Raji (cell line): ENCODE results near the gene ATP11A.

ENCODE experiments used
- POLR2A ChIP-seq: IDR thresholded peaks from 2 replicates; pipeline ENCODE4 v1.6.1; 2011; ENCODE audit warnings: low read depth, low read length, control low read depth; ENCODE audit not compliant: insufficient read depth

ATP11A gene

DNA sequence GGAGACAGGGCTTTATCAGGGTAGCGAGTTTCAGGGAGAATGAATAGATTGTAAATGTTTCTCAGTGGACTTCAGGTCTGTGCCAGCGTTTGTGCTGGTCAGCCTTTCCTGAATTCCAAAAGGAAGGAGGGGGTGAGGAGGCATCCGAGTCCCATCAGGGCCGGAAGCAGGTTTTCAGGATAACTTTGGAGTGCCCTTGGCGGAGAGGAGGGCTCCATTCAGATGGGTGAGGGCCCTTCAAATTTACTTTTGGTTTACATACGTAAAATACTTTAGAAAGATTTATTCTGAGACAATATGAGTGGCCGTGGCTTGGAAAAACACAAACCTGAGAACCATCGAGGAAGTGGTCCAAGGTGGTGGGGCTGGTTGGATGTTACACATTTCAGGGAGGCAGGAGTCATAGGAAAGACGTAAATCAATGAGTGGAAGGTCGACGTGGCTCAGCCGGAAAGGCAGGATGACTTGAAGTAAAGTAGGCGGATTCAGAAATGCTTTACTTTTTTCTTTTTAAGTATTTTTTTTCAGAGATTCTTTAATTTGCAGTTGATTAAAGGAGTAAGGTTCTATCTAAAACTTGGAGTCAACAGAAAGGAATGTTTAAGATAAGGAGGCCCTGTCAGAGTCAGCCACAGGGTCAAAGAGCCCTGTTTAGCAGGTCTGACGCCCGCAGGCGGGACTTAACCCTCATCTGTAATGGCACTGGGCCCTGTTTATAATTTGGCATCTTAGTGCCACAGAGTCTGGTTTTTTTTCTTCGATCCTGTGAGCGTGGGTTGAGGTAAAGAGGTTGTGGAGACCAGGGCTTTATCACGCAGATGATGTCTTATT is 32.8 kb downstream of the ATP11A start:
- no peak for TF ChIP-seq POLR2A

DNA sequence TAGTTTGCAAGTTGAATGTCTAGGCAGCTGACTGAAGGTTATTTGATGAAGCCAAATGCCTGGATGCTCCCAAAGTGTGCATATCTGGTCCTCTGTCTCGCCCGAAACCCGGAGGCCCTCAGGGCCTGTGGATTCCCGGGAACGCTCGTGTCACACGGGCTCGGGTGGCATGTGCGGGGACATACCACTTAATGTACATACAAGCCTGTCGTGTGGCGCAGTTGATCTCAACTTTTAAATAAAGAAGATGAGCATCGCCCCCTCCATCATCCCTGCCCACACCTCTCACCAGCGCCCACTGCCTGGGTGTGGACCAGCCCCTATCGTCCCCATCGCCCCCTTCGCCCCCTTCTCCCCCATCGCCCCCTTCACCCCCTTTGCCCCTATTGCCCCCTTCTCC is 33.9 kb downstream of the ATP11A start:
- no peak for TF ChIP-seq POLR2A

DNA sequence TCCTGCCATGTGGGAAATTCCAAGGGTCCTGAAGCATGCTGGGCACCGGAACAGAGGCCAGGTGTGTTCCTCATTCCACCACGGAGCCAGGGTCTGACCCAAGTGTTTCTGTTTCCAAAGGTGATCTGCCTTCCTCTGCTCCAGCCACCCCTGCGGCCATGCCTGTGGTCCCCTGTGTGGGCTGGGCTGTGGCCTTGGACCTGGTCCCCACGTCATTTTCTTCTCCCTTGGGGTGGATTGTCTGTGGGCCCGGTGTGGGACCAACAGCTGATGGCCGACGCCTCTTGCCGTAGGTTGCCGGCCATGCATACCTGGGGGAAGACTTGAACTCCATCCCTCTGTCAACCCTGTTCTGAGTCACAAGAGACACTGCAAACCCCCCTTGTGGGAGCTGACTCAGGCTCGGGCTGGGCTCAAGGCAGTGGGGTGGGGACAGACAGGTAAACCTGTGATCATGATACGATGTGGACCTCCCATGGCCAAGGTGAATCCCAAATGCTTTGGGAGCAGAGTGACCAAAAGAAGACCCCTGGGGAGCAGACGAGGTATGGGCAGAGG is 35.0 kb downstream of the ATP11A start:
- TF ChIP-seq POLR2A, result no peak

DNA sequence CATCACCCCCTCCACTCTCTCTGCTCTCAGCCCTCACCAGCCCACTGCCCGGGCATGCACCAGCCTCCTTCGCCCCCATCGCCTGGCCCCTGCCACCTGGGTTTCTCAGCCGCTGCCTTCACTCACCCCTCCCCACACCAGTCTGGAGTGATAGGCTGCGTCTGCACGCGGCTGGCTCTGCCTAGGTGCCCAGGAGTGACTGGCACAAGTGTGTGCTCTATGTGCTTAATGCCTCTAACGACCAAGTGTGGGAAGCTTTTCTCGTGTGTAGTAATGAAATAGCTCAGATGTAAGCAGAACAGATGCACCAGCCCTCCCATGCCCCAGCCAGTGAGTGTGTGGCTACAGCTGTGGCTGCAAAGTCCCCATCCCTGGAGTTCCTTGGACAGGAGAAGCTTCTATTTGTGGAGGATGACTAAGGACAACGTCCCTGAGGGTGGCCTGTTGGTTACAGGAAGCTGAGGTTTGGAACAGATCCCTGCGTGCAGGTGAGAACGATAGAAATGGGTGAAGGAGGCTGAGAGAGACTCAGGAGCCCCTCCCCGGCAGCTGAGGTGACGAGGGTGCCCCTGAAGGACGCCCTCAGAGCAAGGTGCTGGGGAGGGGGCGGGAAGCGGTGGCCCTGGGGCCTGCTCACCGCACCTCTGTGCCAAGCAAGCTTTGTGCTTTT is 35.6 kb downstream of the ATP11A start:
- no peak for TF ChIP-seq POLR2A

DNA sequence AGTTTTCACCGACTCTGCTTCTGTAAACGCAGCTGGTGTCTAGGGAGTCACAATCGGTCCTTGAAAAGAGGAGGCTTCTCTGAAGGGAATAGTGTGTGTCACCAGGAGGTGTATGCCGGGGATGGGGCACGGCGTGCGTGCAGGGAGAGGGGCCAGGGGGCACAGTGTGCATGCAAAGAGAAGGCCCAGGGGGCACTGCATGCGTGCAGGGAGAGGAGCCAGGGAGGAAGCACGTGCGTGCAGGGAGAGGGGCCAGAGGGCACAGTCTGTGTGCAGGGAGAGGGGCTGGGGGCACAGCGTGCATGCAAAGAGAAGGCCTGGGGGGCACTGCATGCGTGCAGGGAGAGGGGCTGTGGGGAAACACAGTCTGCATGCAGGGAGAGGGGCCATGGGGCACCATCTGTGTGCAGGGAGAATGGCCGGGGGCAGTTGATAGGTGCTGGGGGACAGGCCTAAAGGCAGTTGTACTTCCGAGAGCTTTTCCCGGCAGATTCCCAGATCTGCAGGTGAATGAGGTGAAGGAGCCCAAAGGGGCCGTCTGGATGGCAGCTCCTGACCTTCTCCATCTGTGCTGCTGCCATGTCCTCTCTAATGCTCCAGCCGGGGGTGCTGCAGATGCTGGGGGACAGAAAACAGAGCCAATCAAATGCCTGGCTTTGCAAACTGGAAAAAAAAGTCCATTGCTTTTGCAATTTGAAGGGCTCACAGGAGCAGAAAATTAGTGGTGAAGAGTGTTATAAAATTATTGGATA is 36.4 kb downstream of the ATP11A start:
- TF ChIP-seq POLR2A, result no peak

DNA sequence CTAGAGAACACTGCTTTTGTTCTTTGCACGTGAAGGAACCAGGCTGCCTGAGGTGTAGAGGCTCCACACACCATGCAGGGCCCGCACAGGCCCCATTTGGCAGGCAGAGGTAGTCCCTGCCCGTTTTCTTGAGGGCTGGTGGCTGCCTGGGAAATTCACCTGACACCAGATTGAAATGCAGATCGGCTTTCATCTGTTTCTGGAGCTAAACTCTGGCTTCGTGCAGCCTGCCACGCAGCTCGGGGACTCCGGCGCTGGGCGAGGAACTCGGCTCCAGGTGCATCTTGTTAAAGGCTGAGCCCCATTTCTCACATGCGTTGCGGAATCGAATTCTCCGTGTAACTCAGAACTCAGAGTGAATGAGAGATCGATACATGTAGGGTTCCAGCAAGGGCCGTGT is 37.7 kb downstream of the ATP11A start:
- TF ChIP-seq POLR2A, result no peak

DNA sequence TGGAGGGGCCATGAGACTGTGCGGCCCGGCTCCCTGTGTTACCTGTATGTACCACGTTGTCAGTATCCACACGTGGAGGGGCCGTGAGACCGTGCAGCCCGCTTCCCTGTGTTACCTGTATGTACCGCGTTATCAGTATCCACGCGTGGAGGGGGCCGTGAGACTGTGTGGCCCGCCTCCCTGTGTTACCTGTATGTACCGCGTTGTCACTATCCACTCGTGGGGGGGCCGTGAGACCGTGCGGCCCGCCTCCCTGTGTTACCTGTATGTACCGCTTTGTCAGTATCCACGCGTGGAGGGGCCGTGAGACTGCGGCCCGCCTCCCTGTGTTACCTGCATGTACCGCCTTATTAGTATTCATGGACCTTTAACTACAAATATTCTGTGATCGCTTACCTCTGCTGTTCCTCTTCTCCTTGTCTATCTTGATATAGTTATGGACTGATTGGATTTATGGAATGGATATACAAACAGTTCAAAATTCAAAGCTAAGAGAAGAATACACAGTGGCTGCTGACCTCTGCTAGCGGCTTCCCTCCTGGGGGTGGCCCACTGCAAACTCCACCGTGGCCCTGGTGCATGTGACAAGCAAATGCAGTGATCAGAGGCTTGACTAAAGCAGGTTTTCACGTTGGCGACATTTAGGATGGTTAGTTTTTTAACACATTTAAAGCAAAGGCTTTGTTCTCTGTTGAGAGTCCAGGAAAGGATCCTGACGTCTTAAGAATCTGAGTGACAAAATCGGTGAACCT is 38.7 kb downstream of the ATP11A start:
- no peak for TF ChIP-seq POLR2A

DNA sequence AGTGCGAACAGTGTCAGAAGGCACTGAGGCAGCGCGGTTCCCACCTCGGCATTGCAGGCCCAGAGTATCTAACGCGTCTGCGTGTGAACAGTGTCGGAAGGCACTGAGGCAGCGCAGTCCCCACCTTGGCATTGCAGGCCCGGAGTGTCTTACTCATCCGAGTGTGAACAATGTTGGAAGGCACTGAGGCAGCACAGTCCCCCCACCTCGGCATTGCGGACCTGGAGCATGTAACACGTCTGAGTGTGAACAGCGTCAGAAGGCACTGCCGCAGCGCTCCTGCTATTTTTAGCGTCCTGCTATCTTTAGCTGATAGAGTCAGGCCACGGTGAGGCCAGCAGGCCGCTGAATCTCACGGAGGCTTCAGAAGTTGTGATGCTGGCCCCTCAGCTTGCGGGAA is 39.6 kb downstream of the ATP11A start:
- no peak for TF ChIP-seq POLR2A

DNA sequence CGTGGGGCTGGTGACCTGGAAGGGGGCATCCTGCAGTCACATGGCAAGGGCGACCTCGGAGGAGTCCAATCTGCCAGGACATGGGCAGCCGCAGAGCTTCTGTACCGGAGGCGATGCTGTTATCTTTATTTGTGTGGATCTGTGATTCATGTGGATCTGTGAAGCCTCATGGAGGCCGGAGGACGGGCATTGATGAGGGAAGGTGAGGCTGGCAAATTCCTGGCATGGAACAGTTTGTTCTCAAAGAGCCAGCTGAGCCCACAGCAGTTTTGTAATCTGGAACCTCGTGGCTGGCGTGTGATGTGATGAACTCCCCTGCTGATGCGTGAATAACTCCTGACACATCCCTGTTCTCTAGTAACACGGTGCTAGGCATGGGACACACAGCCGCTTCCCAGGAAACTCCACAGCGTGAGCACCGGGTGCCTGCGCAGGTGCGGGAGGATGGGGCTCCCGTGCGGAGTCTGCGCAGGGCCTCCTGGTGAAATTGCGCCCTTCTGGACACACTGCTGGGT is 40.4 kb downstream of the ATP11A start:
- TF ChIP-seq POLR2A, result no peak

DNA sequence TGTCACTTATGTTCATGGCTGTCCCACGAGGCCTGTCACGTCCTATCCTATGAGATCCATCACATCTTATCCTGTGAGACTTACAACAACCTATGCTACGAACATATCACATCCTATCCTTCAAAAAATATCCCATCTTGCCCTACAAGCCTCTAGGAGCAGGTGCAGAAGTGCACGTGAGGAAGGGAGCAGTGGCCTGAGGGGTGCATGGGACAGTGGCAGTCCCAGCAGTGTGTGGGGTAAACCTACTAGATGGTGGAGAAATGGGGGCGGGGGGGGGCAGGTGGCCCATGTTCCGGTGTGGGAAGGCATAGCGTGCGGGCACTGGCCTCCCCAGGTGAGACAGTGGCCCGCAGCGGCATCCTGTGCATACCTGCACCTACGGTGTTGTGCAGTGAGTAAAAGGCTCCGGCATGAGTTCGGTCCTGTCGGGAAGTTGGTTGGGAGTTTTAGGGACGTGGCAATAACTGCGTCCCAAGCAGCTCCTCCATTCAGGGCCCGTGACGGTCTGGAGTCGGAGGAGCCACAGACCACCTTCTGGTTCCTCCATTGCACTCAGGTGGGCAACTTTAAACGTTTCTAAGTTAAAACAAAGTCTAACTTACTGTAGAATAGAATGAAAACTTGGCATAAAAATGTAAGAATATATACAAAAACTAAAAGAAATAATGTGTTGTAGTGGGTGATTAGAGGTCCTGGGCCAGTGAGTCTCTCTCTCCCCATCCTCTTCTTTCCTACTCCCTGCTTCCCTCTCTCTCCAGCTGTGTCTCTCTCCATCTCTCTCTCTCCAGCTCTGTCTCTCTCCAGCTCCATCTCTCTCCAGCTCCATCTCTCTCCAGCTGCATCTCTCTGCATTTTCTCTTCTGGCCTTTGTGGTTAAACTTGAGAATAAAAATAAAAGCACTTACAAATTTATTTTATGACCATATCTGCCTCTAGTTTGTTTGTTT is 42.1 kb downstream of the ATP11A start:
- TF ChIP-seq POLR2A, result no peak

DNA sequence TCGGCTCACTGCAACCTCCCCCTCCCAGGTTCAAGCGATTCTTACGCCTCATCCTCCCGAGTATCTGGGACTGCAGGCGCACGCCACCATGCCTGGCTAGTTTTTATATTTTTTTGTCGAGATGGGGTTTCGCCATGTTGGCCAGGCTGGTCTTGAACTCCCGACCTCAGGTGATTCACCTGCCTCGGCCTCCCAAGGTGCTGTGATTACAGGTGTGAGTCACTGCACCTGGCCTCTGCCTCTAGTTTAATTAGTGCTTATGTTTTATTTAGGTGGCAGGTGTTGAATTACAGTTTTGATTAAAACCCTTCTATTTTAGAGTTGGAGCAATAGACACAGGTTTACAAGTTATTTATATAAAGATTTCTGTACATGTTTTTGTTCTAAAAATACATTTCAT is 42.8 kb downstream of the ATP11A start:
- TF ChIP-seq POLR2A, result no peak

DNA sequence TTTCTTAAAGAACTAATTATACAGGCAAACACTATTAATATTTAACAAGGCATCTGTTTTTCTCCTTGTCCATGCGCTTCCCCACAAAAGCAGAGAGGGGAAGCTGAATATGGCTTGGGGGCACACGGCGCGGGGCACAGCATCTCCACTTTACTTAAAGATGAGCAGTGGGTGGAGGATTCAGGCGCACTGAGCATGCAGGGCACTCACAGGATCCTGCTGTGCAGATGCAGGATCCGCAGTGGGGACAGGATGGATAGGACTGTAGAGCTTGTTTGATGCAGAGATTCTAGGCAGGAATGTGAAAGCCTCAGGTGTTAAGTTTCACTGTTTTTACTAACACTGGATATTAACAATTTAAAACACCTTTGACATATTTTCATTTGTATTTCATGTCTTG is 43.3 kb downstream of the ATP11A start:
- TF ChIP-seq POLR2A, result no peak

DNA sequence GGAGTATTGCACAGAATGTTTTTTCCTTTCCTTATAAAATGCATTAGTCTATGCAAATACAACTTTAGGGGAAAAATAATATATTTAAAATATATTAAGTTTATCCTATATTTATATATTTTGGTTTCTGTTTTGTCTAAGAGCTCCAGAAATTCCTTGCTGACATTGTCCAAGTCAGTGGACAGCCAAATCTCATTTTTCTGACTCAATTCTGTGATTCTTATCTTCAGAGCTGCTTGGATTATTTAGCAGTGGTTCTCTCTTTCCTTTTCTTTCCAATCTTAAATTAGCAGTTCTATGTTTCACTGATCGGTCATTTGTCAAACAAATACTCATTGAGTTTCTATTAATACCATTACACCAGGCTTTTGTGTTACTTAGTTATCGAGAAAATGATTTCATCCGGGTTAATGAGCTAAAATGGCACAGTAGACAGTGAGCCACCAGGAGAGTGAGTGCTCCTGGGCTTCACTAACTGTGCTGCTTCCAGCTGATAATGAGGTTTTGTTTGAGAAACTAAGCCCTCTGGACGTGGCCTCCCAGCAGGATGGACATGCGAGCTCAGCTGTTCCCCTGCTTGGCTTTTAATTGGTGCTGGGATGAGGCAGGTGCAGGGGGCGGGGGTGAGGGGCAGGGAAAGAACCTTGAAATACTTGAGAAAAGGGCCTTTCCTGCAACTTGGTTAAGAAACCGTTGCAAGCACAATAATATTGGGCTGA is 44.0 kb downstream of the ATP11A start:
- TF ChIP-seq POLR2A, result no peak
